ENCODE data around the gene ZFHX3. TPM values are rescaled to one million over a fixed set of nuclear protein-coding genes. Genes with fewer than 3 reads are reported as not detected.

The ZFHX3 gene
- total and polyA plus RNA-seq, 2 of the 8 experiments (the other 6 are each of a cell fraction or from before 2014, with no cell fraction given): 0.08 to 0.99 TPM

DNA sequence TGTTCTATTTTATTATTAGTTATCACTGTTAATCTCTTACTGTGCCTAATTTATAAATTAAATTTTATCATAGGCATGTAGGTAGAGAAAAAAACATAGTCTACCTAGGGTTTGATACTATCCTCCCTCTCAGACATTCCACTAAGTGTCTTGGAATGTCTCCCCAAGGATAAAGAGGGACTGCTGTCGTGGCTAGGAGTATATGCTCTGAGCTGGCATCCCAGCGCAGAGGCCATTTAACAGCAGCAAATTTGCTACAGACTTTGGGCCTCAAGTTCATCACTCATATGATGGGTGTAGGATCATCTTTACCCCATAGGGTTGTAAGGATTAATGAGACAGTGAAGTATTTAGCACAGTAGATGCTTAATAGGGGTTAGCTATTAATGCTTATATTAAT, 56.7 kb downstream of the ZFHX3 start:
- no peak overlapping the region for H4K5ac ChIP-seq (ENCODE audit: insufficient read length, low read depth, low read length)
- no peak overlapping the region for H3K14ac ChIP-seq (ENCODE audit: insufficient read length)
- no peak overlapping the region for H3K4ac ChIP-seq (replicated peaks; ENCODE audit: insufficient read length, low read depth, low read length)
- FAIRE-seq (no peak), DNase-seq (ENCODE audit: low read depth in 1 of 2, low spot score in 2 of 2) (no peak)
- no peak overlapping the region for H2BK20ac ChIP-seq (ENCODE audit: low read length)
- no peak overlapping the region for H3K4me2 ChIP-seq (ENCODE audit: insufficient read depth in 1 of 2, low read depth in 2 of 2, low read length in 2 of 2)
- 0 out of 7 replicates have a peak, but pooled peaks cover 0 to 4% (median 0%) of the 10 kb centered on the region in 4 experiments for H3K27me3 ChIP-seq (replicated peaks in 1 of 4; ENCODE audit: control insufficient read depth in 3 of 4, extremely low read depth in 1 of 4, insufficient read depth in 3 of 4, low read length in 3 of 4)
- H4K91ac ChIP-seq (replicated peaks; ENCODE audit: insufficient read length, low read length): no peak overlapping the region
- H4K20me1 ChIP-seq (replicated peaks in 1 of 2; ENCODE audit: control insufficient read depth in 1 of 2, insufficient read depth in 2 of 2, low read length in 2 of 2): no peaks in the 10 kb centered on the region
- H2AK5ac ChIP-seq (ENCODE audit: low read depth, low read length): no peak overlapping the region
- H2AFZ ChIP-seq (ENCODE audit: low read length): no peak overlapping the region
- H2BK12ac ChIP-seq (ENCODE audit: low read depth, low read length): no peak overlapping the region
- 95% methylated on average over 2 of the region's 2 CpGs; no CpG with 5 or more reads in 1 of the 2 experiments for WGBS, 2 experiments (ENCODE audit: extremely low coverage in 1 of 2, insufficient coverage in 1 of 2, insufficient read length in 1 of 2, insufficient replicate concordance in 2 of 2, low coverage in 1 of 2, low lambda C conversion rate in 2 of 2, missing lambda C conversion rate in 1 of 2)
- no peak overlapping the region for H2BK5ac ChIP-seq (ENCODE audit: low read depth, low read length)
- no peak overlapping the region for H3K56ac ChIP-seq (replicated peaks; ENCODE audit: insufficient read length, low read depth, low read length)
- H3K36me3 ChIP-seq (ENCODE audit: control insufficient read depth in 2 of 4, insufficient read depth in 4 of 4, low read length in 3 of 4): no peaks in the 10 kb centered on the region
- H3K23ac ChIP-seq (ENCODE audit: insufficient read length): no peak overlapping the region
- H3K79me1 ChIP-seq (ENCODE audit: low read depth, low read length): no peaks in the 10 kb centered on the region; the same call in 1 of the 2 replicates
- H3K18ac ChIP-seq (ENCODE audit: extremely low read depth, low read length): no peak overlapping the region
- ChIA-PET CTCF (ENCODE audit: partially characterized antibody) (interaction anchor here (0.9 to 1.1 kb wide), 2 partner anchors 8 to 19 kb away, joined by 3 read pairs; no protein-coding TSS in a partner anchor), POLR2A (ENCODE audit: partially characterized antibody) (no interaction called here)
- no peaks in the 10 kb centered on the region for H3K23me2 ChIP-seq (ENCODE audit: low read depth, low read length)
- peaks cover 2 to 11% (median 8%) of the 10 kb centered on the region in 4 experiments; a peak in 5 of 7 replicates for H3K4me1 ChIP-seq (replicated peaks in 1 of 4; ENCODE audit: control insufficient read depth in 3 of 4, insufficient read depth in 4 of 4, low read length in 3 of 4)
- no peak overlapping the region for H3K27ac ChIP-seq (ENCODE audit: low read depth, low read length)
- H3K79me2 ChIP-seq (ENCODE audit: control insufficient read depth in 1 of 2, insufficient read depth in 2 of 2, low read length in 2 of 2): no peaks in the 10 kb centered on the region
- H2BK120ac ChIP-seq (replicated peaks; ENCODE audit: low read depth, low read length): no peak overlapping the region
- H2BK15ac ChIP-seq (ENCODE audit: low read length): no peak overlapping the region
- no peak overlapping the region for H4K8ac ChIP-seq (ENCODE audit: extremely low read depth, insufficient read depth, low read length)
- H3K4me3 ChIP-seq (ENCODE audit: extremely low read depth in 1 of 4, insufficient read depth in 2 of 4, low read depth in 3 of 4, low read length in 4 of 4): no peak overlapping the region
- no peaks in the 10 kb centered on the region for H3K9me3 ChIP-seq (ENCODE audit: insufficient read depth in 2 of 2, low read depth in 1 of 2, low read length in 1 of 2)
- no peak overlapping the region for H3K9ac ChIP-seq (replicated peaks in 1 of 4; ENCODE audit: extremely low read depth in 1 of 4, low read depth in 3 of 4, low read length in 3 of 4)
- no peak for TF ChIP-seq CHD1 (IDR thresholded peaks at IDR 0.05; ENCODE audit: low read depth, low read length)
- no peak for TF ChIP-seq BCL11A (IDR thresholded peaks at IDR 0.05; ENCODE audit: low read depth in 2 of 2, low read length in 2 of 2)
- TF ChIP-seq FOSL1 (IDR thresholded peaks at IDR 0.05; ENCODE audit: insufficient read depth, low read depth, low read length): no peak
- no peak for TF ChIP-seq SP1 (IDR thresholded peaks at IDR 0.05; ENCODE audit: low read depth, low read length)
- no peak for TF ChIP-seq ZNF274 (IDR thresholded peaks at IDR 0.05; ENCODE audit: borderline replicate concordance, extremely low read depth, low read length)
- no peak for TF ChIP-seq NANOG (IDR thresholded peaks at IDR 0.05; ENCODE audit: insufficient read depth, low read depth, low read length, poor library complexity, severe bottlenecking)
- TF ChIP-seq RFX5 (IDR thresholded peaks at IDR 0.05; ENCODE audit: borderline replicate concordance, low read depth, low read length): no peak
- no peak for TF ChIP-seq RNF2 (IDR thresholded peaks at IDR 0.05; ENCODE audit: borderline replicate concordance, low read depth, low read length, missing control alignments, poor library complexity, severe bottlenecking)
- TF ChIP-seq YY1 (IDR thresholded peaks at IDR 0.05; ENCODE audit: low read depth, low read length): no peak
- TF ChIP-seq ASH2L (IDR thresholded peaks at IDR 0.05; ENCODE audit: low read length): no peak
- no peak for TF ChIP-seq CREB1 (IDR thresholded peaks at IDR 0.05)
- TF ChIP-seq JUND (IDR thresholded peaks at IDR 0.05; ENCODE audit: low read length): no peak
- no peak for TF ChIP-seq EZH2 (IDR thresholded peaks at IDR 0.05; ENCODE audit: low read depth, low read length, severe bottlenecking)
- TF ChIP-seq TAF1 (IDR thresholded peaks at IDR 0.05; ENCODE audit: low read depth, low read length): no peak
- no peak for TF ChIP-seq TBP (IDR thresholded peaks at IDR 0.05; ENCODE audit: low read depth, low read length)
